GM21723 (cell line): ENCODE measurements around the gene AHNAK2.
"Not testable (repeated sequence)": the region's sequence is repeated elsewhere in the genome, so short reads cannot be mapped to it uniquely, and the experiment has no call there.

Source experiments
- ATAC-seq: cut with Tn5 transposase; IDR thresholded peaks from one replicate; pipeline ENCODE4 v1.9.1; 2021; ENCODE audit warnings: mild to moderate bottlenecking, moderate library complexity; ENCODE audit not compliant: unreplicated experiment

AHNAK2 gene

GRCh38 chr14:104954746-104955395 is 23.3 kb downstream of the AHNAK2 start:
- no peak for ATAC-seq

- no peak for ATAC-seq
These were observed 24.1 kb downstream of the AHNAK2 start for GRCh38 chr14:104953896-104954656.

GRCh38 chr14:104953097-104953496 is 25.1 kb downstream of the AHNAK2 start:
- no peak for ATAC-seq

- ATAC-seq = not testable (repeated sequence)
These were observed 26.1 kb downstream of the AHNAK2 start for GRCh38 chr14:104951863-104952657.

- not testable (repeated sequence) for ATAC-seq
These were observed 27.5 kb downstream of the AHNAK2 start for GRCh38 chr14:104950701-104951100.

GRCh38 chr14:104950021-104950420 is 28.2 kb downstream of the AHNAK2 start:
- no peak for ATAC-seq

GRCh38 chr14:104949406-104949955 is 28.7 kb downstream of the AHNAK2 start:
- ATAC-seq = not testable (repeated sequence)

- ATAC-seq = no peak
These were observed 29.5 kb downstream of the AHNAK2 start for GRCh38 chr14:104948736-104949031.

GRCh38 chr14:104947881-104948735 is 30.1 kb downstream of the AHNAK2 start:
- not testable (repeated sequence) for ATAC-seq

GRCh38 chr14:104947201-104947600 is 31.0 kb downstream of the AHNAK2 start:
- ATAC-seq = not testable (repeated sequence)

GRCh38 chr14:104945986-104946965 is 31.9 kb downstream of the AHNAK2 start:
- not testable (repeated sequence) for ATAC-seq

GRCh38 chr14:104945266-104945665 is 32.9 kb downstream of the AHNAK2 start:
- ATAC-seq = not testable (repeated sequence)

- ATAC-seq = not testable (repeated sequence)
These were observed 33.6 kb downstream of the AHNAK2 start for GRCh38 chr14:104944436-104945205.

GRCh38 chr14:104944016-104944308 is 34.2 kb downstream of the AHNAK2 start:
- ATAC-seq = not testable (repeated sequence)

- not testable (repeated sequence) for ATAC-seq
These were observed 34.8 kb downstream of the AHNAK2 start for GRCh38 chr14:104943216-104944015.

GRCh38 chr14:104942586-104942985 is 35.6 kb downstream of the AHNAK2 start:
- ATAC-seq = no peak

- ATAC-seq = no peak
These were observed 36.4 kb downstream of the AHNAK2 start for GRCh38 chr14:104941508-104942365.
